ENCODE results near the gene CLEC2A. TPM values are rescaled to one million over a fixed set of nuclear protein-coding genes. Genes with fewer than 3 reads are reported as not detected.

The CLEC2A gene
- total RNA-seq, 1 donor = not detected

DNA sequence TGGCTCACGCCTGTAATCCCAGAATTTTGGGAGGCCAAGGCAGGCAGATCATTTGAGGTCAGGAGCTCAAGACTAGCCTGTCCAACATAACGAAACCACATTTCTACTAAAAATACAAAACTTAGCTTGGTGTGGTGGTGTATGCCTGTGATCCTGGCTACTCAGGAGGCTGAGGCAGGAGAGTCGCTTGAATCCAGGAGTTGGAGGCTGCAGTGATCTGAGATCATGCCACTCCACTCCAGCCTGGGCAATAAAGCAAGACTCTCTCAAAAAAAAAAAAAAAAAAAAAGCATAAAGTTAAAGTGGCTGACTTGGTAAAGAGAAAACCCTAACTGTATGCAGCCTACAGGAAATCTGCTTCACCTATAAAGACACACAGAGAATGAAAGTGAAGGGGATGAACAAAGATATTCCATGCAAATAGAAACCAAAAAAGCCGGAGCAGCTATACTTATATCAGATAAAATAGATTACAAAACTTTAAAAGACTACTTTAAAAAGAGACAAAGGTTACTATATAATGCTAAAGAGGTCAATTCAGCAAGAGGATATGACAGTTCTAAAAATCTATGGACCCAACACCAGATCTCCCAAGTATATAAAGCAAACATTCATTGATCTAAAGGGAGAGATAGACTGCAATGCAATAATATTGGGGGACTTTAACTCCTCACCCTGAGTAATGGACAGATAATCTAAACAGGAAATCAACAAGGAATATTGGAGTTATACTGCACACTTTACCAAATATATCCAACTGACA lies 67.1 kb downstream of the CLEC2A start:
- TF ChIP-seq, protein P1, sequence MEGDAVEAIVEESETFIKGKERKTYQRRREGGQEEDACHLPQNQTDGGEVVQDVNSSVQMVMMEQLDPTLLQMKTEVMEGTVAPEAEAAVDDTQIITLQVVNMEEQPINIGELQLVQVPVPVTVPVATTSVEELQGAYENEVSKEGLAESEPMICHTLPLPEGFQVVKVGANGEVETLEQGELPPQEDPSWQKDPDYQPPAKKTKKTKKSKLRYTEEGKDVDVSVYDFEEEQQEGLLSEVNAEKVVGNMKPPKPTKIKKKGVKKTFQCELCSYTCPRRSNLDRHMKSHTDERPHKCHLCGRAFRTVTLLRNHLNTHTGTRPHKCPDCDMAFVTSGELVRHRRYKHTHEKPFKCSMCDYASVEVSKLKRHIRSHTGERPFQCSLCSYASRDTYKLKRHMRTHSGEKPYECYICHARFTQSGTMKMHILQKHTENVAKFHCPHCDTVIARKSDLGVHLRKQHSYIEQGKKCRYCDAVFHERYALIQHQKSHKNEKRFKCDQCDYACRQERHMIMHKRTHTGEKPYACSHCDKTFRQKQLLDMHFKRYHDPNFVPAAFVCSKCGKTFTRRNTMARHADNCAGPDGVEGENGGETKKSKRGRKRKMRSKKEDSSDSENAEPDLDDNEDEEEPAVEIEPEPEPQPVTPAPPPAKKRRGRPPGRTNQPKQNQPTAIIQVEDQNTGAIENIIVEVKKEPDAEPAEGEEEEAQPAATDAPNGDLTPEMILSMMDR (IDR thresholded peaks at IDR 0.05; ENCODE audit: extremely low read depth, low read depth, low read length) = no peak
- no peak for DNase-seq (ENCODE audit: insufficient read length, low spot score, missing footprints)
- H3K4me1 ChIP-seq (ENCODE audit: insufficient read depth, low read length) = peaks cover 7% of the 10 kb centered on the region
- H3K27me3 ChIP-seq (ENCODE audit: insufficient read depth, low read length) = no peaks in the 10 kb centered on the region
- H2AFZ ChIP-seq (ENCODE audit: low read length) = peak overlapping the region; percentile 20
- H3K79me2 ChIP-seq (ENCODE audit: insufficient read depth, low read length) = no peaks in the 10 kb centered on the region
- H3K36me3 ChIP-seq (ENCODE audit: insufficient read depth, low read length) = no peaks in the 10 kb centered on the region
- no peaks in the 10 kb centered on the region for H4K20me1 ChIP-seq (ENCODE audit: insufficient read depth, low read length)
- H3K4me3 ChIP-seq (ENCODE audit: insufficient read depth, low read length) = no peak overlapping the region
- H3K27ac ChIP-seq (ENCODE audit: low read depth, low read length) = no peak overlapping the region
- no peak overlapping the region for H3K4me2 ChIP-seq (ENCODE audit: insufficient read depth, low read length)
- no peaks in the 10 kb centered on the region for H3K9me3 ChIP-seq (ENCODE audit: low read depth, low read length)

Other genes with a start within 250 kb of the CLEC2A start
- not detected in 2 replicates for gene CLECL1, start 199.3 kb downstream of the CLEC2A start, total RNA-seq
- not detected in 2 replicates for gene CD69, start 171.5 kb downstream of the CLEC2A start, total RNA-seq
- not detected in 2 replicates for gene KLRF1, start 104.9 kb downstream of the CLEC2A start, total RNA-seq
- 11.5 and 11.6 TPM in 2 replicates for gene CLEC2B, start 63.0 kb downstream of the CLEC2A start, total RNA-seq
- gene KLRF2, start 50.9 kb downstream of the CLEC2A start, total RNA-seq = not detected in 2 replicates
- gene CLEC12A, start 39.0 kb upstream of the CLEC2A start, total RNA-seq = 0.29 and 0.72 TPM in 2 replicates
- not detected in 2 replicates for gene CLEC1B, start 66.8 kb upstream of the CLEC2A start, total RNA-seq
- not detected in 2 replicates for gene CLEC12B, start 78.3 kb upstream of the CLEC2A start, total RNA-seq
- not detected in 2 replicates for gene CLEC9A, start 98.3 kb upstream of the CLEC2A start, total RNA-seq
- gene CLEC1A, start 166.6 kb upstream of the CLEC2A start, total RNA-seq = under 0.01 TPM in 1 of 2 replicates, not detected in the other
- gene CLEC7A, start 197.8 kb upstream of the CLEC2A start, total RNA-seq = under 0.01 and 0.36 TPM in 2 replicates
- under 0.01 and 0.29 TPM in 2 replicates for gene OLR1, start 239.8 kb upstream of the CLEC2A start, total RNA-seq
- gene TMEM52B, start 246.7 kb upstream of the CLEC2A start, total RNA-seq = not detected in 2 replicates